GDM1 (cell line): Measurements from ENCODE around the gene PPIP5K2.
"Not testable (repeated sequence)": the region's sequence is repeated elsewhere in the genome, so short reads cannot be mapped to it uniquely, and the experiment has no call there.

Experiments
- DNase-seq: peaks from one replicate; lab custom pipeline; 2025; lab: John Stamatoyannopoulos, UW

The PPIP5K2 gene

GRCh38 chr5:103207653-103208052, 87.6 kb downstream of the PPIP5K2 start:
- peak; percentile 7 for DNase-seq

- no peak for DNase-seq
Measured at GRCh38 chr5:103208460-103208859, 88.4 kb downstream of the PPIP5K2 start.

- DNase-seq = no peak
Measured at GRCh38 chr5:103209065-103209464, 89.0 kb downstream of the PPIP5K2 start.

GRCh38 chr5:103210952-103211351, 90.9 kb downstream of the PPIP5K2 start:
- no peak for DNase-seq

GRCh38 chr5:103211576-103212561, 91.8 kb downstream of the PPIP5K2 start:
- DNase-seq = peak; percentile 41

GRCh38 chr5:103216137-103216536, 96.0 kb downstream of the PPIP5K2 start:
- no peak for DNase-seq

GRCh38 chr5:103216697-103217096, 96.6 kb downstream of the PPIP5K2 start:
- no peak for DNase-seq

GRCh38 chr5:103217101-103217500, 97.0 kb downstream of the PPIP5K2 start:
- no peak for DNase-seq

GRCh38 chr5:103218164-103218563, 98.1 kb downstream of the PPIP5K2 start:
- DNase-seq = no peak

- DNase-seq = not testable (repeated sequence)
Measured at GRCh38 chr5:103219074-103219473, 99.0 kb downstream of the PPIP5K2 start.

- DNase-seq = no peak
Measured at GRCh38 chr5:103223031-103223955, 103.2 kb downstream of the PPIP5K2 start.

GRCh38 chr5:103224118-103224893, 104.2 kb downstream of the PPIP5K2 start:
- DNase-seq = peak; percentile 60

GRCh38 chr5:103224894-103225246, 104.8 kb downstream of the PPIP5K2 start:
- no peak for DNase-seq

- no peak for DNase-seq
Measured at GRCh38 chr5:103228061-103228460, 108.0 kb downstream of the PPIP5K2 start.

GRCh38 chr5:103228588-103228987, 108.5 kb downstream of the PPIP5K2 start:
- DNase-seq = no peak

- peak; percentile 12 for DNase-seq
Measured at GRCh38 chr5:103232393-103232999, 112.4 kb downstream of the PPIP5K2 start.

GRCh38 chr5:103234239-103234975, 114.3 kb downstream of the PPIP5K2 start:
- no peak for DNase-seq

- DNase-seq = no peak
Measured at GRCh38 chr5:103235891-103236290, 115.8 kb downstream of the PPIP5K2 start.

GRCh38 chr5:103237778-103238177, 117.7 kb downstream of the PPIP5K2 start:
- no peak for DNase-seq

- DNase-seq = no peak
Measured at GRCh38 chr5:103243665-103244064, 123.6 kb downstream of the PPIP5K2 start.

- no peak for DNase-seq
Measured at GRCh38 chr5:103244398-103244797, 124.3 kb downstream of the PPIP5K2 start.
